HG02642 (cell line): Measurements from ENCODE around the gene SEMA3B.
"Not testable (repeated sequence)": the region's sequence is repeated elsewhere in the genome, so short reads cannot be mapped to it uniquely, and the experiment has no call there.

Experiments
- ATAC-seq: cut with Tn5 transposase; IDR thresholded peaks from one replicate; pipeline ENCODE4 v1.9.1; 2021; ENCODE audit warnings: mild to moderate bottlenecking; ENCODE audit not compliant: unreplicated experiment, poor library complexity

The SEMA3B gene

GRCh38 chr3:50269977-50270413, 1.0 kb downstream of the SEMA3B start:
- no peak for ATAC-seq

- ATAC-seq, result no peak
Observed at GRCh38 chr3:50270422-50271224, 1.7 kb downstream of the SEMA3B start.

GRCh38 chr3:50271314-50271936, 2.5 kb downstream of the SEMA3B start:
- no peak for ATAC-seq

GRCh38 chr3:50272538-50272910, 3.6 kb downstream of the SEMA3B start:
- ATAC-seq, result not testable (repeated sequence)

GRCh38 chr3:50272911-50273688, 4.2 kb downstream of the SEMA3B start:
- peak; percentile 82 for ATAC-seq

- ATAC-seq, result no peak
Observed at GRCh38 chr3:50273689-50274065, 4.7 kb downstream of the SEMA3B start.

GRCh38 chr3:50274371-50275104, 5.6 kb downstream of the SEMA3B start:
- no peak for ATAC-seq

GRCh38 chr3:50275141-50275995, 6.4 kb downstream of the SEMA3B start:
- no peak for ATAC-seq

- ATAC-seq, result no peak
Observed at GRCh38 chr3:50275996-50276761, 7.2 kb downstream of the SEMA3B start.

GRCh38 chr3:50276762-50277101, 7.8 kb downstream of the SEMA3B start:
- no peak for ATAC-seq

- ATAC-seq, result no peak
Observed at GRCh38 chr3:50278123-50278879, 9.4 kb downstream of the SEMA3B start.

- no peak for ATAC-seq
Observed at GRCh38 chr3:50278880-50279224, 9.9 kb downstream of the SEMA3B start, which contains the start of gene LSMEM2. LSMEM2 (plus strand) TSS chr3:50279087; CDS start chr3:50279114, 27 bp downstream.

- ATAC-seq, result no peak
Observed at GRCh38 chr3:50279255-50280016, 10.5 kb downstream of the SEMA3B start.

- not testable (repeated sequence) for ATAC-seq
Observed at GRCh38 chr3:50284121-50284520, 15.2 kb downstream of the SEMA3B start.

GRCh38 chr3:50286322-50287227, 17.6 kb downstream of the SEMA3B start:
- ATAC-seq, result no peak

- no peak for ATAC-seq
Observed at GRCh38 chr3:50287262-50287661, 18.3 kb downstream of the SEMA3B start.
